ENCODE data around the gene HELZ2.

Gene HELZ2

GRCh38 chr20:63552481-63553249, 21.4 kb downstream of the HELZ2 start:
- no peak for DNase-seq (ENCODE audit: low read depth)

GRCh38 chr20:63551068-63551467, 23.0 kb downstream of the HELZ2 start:
- no peak for DNase-seq (ENCODE audit: low read depth)

- DNase-seq (ENCODE audit: low read depth): no peak
These were observed 24.3 kb downstream of the HELZ2 start for GRCh38 chr20:63549679-63550282.

- DNase-seq (ENCODE audit: low read depth): no peak
These were observed 25.0 kb downstream of the HELZ2 start for GRCh38 chr20:63549019-63549418.

GRCh38 chr20:63548542-63548941, 25.5 kb downstream of the HELZ2 start:
- DNase-seq (ENCODE audit: low read depth): no peak

GRCh38 chr20:63547725-63548480, 26.1 kb downstream of the HELZ2 start, which contains the start of gene SRMS:
SRMS (minus strand) TSS chr20:63547749; CDS start chr20:63547463, 286 bp downstream.
- no peak for DNase-seq (ENCODE audit: low read depth)

GRCh38 chr20:63546956-63547724, 26.9 kb downstream of the HELZ2 start:
- DNase-seq (ENCODE audit: low read depth): no peak

GRCh38 chr20:63546256-63546955, 27.6 kb downstream of the HELZ2 start:
- no peak for DNase-seq (ENCODE audit: low read depth)

- DNase-seq (ENCODE audit: low read depth): no peak
These were observed 28.2 kb downstream of the HELZ2 start for GRCh38 chr20:63545814-63546213.

GRCh38 chr20:63544958-63545516, 29.0 kb downstream of the HELZ2 start:
- no peak for DNase-seq (ENCODE audit: low read depth)

GRCh38 chr20:63544241-63544957, 29.6 kb downstream of the HELZ2 start:
- no peak for DNase-seq (ENCODE audit: low read depth)

- no peak for DNase-seq (ENCODE audit: low read depth)
These were observed 30.3 kb downstream of the HELZ2 start for GRCh38 chr20:63543733-63544132.

- no peak for DNase-seq (ENCODE audit: low read depth)
These were observed 30.9 kb downstream of the HELZ2 start for GRCh38 chr20:63543131-63543530.

GRCh38 chr20:63542696-63543095, 31.3 kb downstream of the HELZ2 start:
- no peak for DNase-seq (ENCODE audit: low read depth)

GRCh38 chr20:63542031-63542559, 31.9 kb downstream of the HELZ2 start:
- DNase-seq (ENCODE audit: low read depth): no peak

GRCh38 chr20:63541371-63541770, 32.7 kb downstream of the HELZ2 start:
- no peak for DNase-seq (ENCODE audit: low read depth)

- no peak for DNase-seq (ENCODE audit: low read depth)
These were observed 33.4 kb downstream of the HELZ2 start for GRCh38 chr20:63540417-63541186.

- DNase-seq (ENCODE audit: low read depth): no peak
These were observed 34.3 kb downstream of the HELZ2 start for GRCh38 chr20:63539441-63540370.

Data from stimulated activated CD8-positive, alpha-beta memory T cell treated with anti-CD3 and anti-CD28 coated beads, Interleukin-12 subunit alpha, Interleukin-12 subunit beta, amount 100 ng/mL, for 1 hour (primary cell).